MCF 10A (cell line): ENCODE measurements around the gene CFAP43. TPM values are rescaled to one million over a fixed set of nuclear protein-coding genes. Genes with fewer than 3 reads are reported as not detected.
A peak's percentile ranks its signal among the peaks of the same experiment; 100 is the strongest.

Experiments
- BruUV-seq: library from RNA; stranded (reverse); fragments of 400-500 nt; replicated peaks from 2 replicates; lab custom pipeline; 2021; lab: Mats Ljungman, UMichigan
- CTCF ChIA-PET: fragments of 300-600 bp; sonication (Branson Sonifier 250); formaldehyde crosslinking; extraction: SDS; loops from one replicate; lab custom pipeline; 2021; ENCODE audit warnings: antibody characterized with exemption, inconsistent platforms; lab: Yijun Ruan, JAX
- POLR2A ChIA-PET: fragments of 300-600, 350-650 bp; sonication (Branson Sonifier 250); formaldehyde crosslinking; extraction: SDS; loops from one replicate; lab custom pipeline; 2020; ENCODE audit warnings: antibody characterized with exemption, inconsistent platforms; lab: Yijun Ruan, JAX
- DNase-seq: peaks from one replicate; pipeline ENCODE4 v3.0.0-alpha.2; 2018; ENCODE audit not compliant: unreplicated experiment
- H3K27ac Mint-ChIP-seq: one replicate; pipeline ENCODE4 v1.8.0; 2022; ENCODE audit warnings: mild to moderate bottlenecking, low read depth, mixed read lengths; ENCODE audit not compliant: unreplicated experiment
- H3K27me3 Mint-ChIP-seq: one replicate; pipeline ENCODE4 v1.8.0; 2022; ENCODE audit warnings: mixed read lengths; ENCODE audit not compliant: insufficient read depth, unreplicated experiment
- H3K36me3 Mint-ChIP-seq: one replicate; pipeline ENCODE4 v1.8.0; 2022; ENCODE audit warnings: mild to moderate bottlenecking, moderate library complexity, mixed read lengths; ENCODE audit not compliant: insufficient read depth, unreplicated experiment
- H3K4me1 Mint-ChIP-seq: one replicate; pipeline ENCODE4 v1.8.0; 2022; ENCODE audit warnings: mixed read lengths; ENCODE audit not compliant: insufficient read depth, unreplicated experiment
- H3K4me3 Mint-ChIP-seq: one replicate; pipeline ENCODE4 v1.8.0; 2022; ENCODE audit warnings: mild to moderate bottlenecking, moderate library complexity, mixed read lengths; ENCODE audit not compliant: unreplicated experiment
- H3K9me3 Mint-ChIP-seq: one replicate; pipeline ENCODE4 v1.8.0; 2022; ENCODE audit warnings: mixed read lengths; ENCODE audit not compliant: unreplicated experiment
- intact Hi-C: fragments of 100-400 bp; cut with micrococcal nuclease; formaldehyde crosslinking; loops from 2 replicates; pipeline ENCODE4 v1.14.1; 2022
- total RNA-seq: library from RNA; stranded (reverse); gene quantifications from 2 replicates; pipeline ENCODE4 v1.2.3, GENCODE V29; 2022
- TF ChIP-seq, protein P1 (sequence below): fragments of 200-600 bp; IDR thresholded peaks from one replicate; pipeline ENCODE4 v1.8.0; 2022; ENCODE audit warnings: antibody characterized with exemption, mild to moderate bottlenecking; ENCODE audit not compliant: unreplicated experiment

CFAP43 gene
- total RNA-seq, 1 experiment from 2014 or later, result 0.42 TPM

DNA sequence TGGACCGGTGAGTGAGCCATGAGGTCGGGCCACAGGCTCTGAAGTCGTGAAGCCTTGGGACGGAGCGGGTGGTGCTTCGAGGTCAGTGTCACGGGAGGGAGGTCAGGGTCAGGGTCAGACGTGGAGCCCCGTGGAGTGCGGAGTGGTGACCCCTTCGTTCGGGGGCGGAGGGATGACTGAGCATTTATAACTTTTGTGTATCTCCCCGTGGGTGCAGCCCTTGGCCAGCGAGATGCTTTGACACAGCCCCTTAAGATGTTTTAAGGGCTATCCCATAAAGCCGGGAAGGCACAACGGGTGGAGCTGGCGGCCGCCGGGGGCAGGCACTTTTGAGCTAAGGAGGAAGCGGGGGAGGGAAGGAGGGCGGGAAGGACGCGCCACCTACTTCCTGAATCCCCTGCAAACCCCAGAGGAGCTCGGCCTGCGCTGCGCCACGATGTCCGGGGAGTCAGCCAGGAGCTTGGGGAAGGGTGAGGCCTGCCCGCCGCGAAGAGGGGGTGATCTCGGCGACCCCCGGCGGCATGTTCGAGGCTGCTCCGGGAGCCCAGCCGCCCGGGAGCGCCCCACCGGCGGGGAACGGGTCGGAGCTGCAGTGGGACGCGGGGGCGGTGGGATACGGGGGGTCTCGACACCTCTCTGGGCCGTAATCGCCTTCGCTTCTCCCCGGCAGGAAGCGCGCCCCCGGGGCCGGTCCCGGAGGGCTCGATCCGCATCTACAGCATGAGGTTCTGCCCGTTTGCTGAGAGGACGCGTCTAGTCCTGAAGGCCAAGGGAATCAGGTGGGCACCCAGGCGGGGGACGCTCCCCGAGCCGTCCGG lies 22.5 kb upstream of the CFAP43 start, which contains the start of gene GSTO1:
TSS of gene GSTO1 (plus strand) at position 400 of the 818 bp plus-strand sequence. CDS start at position 437, 37 bp downstream.
- H3K4me3 Mint-ChIP-seq, result peak within 1 kb of the TSS; percentile 80
- H3K36me3 Mint-ChIP-seq, result peaks cover 39% of the 10 kb centered on the region
- H3K4me1 Mint-ChIP-seq, result peaks cover 28% of the 10 kb centered on the region
- TF ChIP-seq, protein P1, sequence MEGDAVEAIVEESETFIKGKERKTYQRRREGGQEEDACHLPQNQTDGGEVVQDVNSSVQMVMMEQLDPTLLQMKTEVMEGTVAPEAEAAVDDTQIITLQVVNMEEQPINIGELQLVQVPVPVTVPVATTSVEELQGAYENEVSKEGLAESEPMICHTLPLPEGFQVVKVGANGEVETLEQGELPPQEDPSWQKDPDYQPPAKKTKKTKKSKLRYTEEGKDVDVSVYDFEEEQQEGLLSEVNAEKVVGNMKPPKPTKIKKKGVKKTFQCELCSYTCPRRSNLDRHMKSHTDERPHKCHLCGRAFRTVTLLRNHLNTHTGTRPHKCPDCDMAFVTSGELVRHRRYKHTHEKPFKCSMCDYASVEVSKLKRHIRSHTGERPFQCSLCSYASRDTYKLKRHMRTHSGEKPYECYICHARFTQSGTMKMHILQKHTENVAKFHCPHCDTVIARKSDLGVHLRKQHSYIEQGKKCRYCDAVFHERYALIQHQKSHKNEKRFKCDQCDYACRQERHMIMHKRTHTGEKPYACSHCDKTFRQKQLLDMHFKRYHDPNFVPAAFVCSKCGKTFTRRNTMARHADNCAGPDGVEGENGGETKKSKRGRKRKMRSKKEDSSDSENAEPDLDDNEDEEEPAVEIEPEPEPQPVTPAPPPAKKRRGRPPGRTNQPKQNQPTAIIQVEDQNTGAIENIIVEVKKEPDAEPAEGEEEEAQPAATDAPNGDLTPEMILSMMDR, result no peak
- peak; percentile 79 for DNase-seq
- ChIA-PET POLR2A (interaction anchor here (0.7 to 5.8 kb wide), 19 partner anchors 10 to 284 kb away, joined by 3 to 56 read pairs (median 4); partner anchors contain the start of genes CFAP43, CFAP58, COL17A1 and GSTO2), CTCF (interaction anchor here (0.7 to 14.7 kb wide), 8 partner anchors 18 to 586 kb away, joined by 3 to 139 read pairs (median 4); partner anchors contain the start of genes GSTO2 and SFR1)
- H3K27ac Mint-ChIP-seq, result peak within 1 kb of the TSS; percentile 85
- H3K9me3 Mint-ChIP-seq, result no peaks in the 10 kb centered on the region
- no peaks in the 10 kb centered on the region for H3K27me3 Mint-ChIP-seq
- BruUV-seq, result no TSS peak
- intact Hi-C loops, result no loop called here

DNA sequence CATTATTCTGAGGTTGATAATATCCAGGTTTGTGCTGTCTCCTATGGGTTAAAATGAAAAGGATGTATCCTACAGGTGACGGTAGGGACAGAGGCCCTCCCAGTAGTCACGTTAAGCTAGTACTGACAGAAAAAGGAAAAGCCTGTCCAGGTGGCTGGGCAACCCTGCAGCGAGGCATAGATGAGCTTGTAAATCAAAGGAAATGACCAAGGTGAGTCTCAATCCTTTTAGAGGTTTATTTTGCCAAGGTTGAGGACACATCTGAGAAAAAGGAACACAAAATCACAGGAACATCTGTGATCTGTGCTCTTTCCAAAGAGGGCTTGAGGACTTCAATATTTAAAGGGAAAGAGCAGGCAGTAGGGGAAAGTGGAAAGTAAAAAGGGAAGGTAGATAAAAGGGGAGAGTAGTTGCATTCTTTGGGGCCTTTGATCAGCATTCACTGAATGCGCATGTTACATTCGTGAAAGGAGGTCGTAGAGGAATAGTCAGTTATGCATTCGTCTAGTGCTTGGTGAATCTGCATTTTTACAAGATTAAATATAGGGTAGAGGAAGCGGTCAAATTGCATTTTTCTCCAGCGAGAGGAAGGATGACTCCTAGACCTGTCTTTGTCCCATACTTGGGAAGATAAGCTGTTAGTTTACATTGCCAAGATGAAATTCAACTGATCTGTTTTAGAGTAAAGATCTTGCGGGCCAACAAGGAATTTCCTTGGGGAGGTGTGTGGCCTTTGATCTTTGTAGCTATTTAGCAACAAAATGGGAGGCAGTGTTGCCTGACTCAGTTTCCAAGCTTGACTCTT lies 21.6 kb upstream of the CFAP43 start:
- ChIA-PET CTCF (interaction anchor here (0.7 to 14.7 kb wide), 5 partner anchors 19 to 585 kb away, joined by 3 to 139 read pairs (median 4); partner anchors contain the start of gene GSTO2), POLR2A (interaction anchor here (0.6 to 5.8 kb wide), 11 partner anchors 12 to 172 kb away, joined by 3 to 56 read pairs (median 25); partner anchors contain the start of genes CFAP43, GSTO2, ITPRIP and SFR1)
- Mint-ChIP-seq H3K4me3 (peak overlapping the region; percentile 80), H3K36me3 (peaks cover 30% of the 10 kb centered on the region), H3K9me3 (no peaks in the 10 kb centered on the region), H3K27me3 (no peaks in the 10 kb centered on the region), H3K4me1 (peaks cover 22% of the 10 kb centered on the region), H3K27ac (peak overlapping the region; percentile 85)
- BruUV-seq, result no TSS peak
- intact Hi-C loops, result no loop called here
- TF ChIP-seq, protein P1, result no peak
- DNase-seq, result no peak

DNA sequence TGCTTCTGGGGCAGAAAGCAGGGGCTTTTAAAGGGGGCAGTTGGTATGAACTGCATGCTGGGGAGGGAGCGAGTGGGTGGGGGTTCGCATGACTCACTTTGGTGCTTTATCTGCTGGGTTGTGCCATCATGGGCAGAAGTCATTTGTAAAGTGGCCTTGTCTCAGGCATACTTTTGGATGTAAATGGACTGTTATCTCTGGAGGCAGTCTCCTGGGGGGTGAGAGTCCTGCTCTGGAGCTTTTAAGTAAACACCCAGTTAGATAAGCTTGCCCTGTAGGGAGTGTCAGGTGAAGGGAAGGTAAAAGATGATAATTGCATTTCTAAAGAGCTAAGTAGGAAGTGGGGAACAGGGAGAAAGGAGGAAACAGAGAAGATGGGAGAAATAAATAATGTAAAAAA lies 20.9 kb upstream of the CFAP43 start:
- no TSS peak for BruUV-seq
- no peak overlapping the region for H3K27ac Mint-ChIP-seq
- CTCF ChIA-PET, result interaction anchor here (1.0 to 14.7 kb wide), 2 partner anchors 20 to 97 kb away, joined by 3 to 139 read pairs; partner anchors contain the start of gene GSTO2

More for the DNA sequence above, 20.9 kb upstream of the CFAP43 start:
- Mint-ChIP-seq H3K4me3 (peak overlapping the region; percentile 80), H3K27me3 (no peaks in the 10 kb centered on the region), H3K4me1 (peaks cover 19% of the 10 kb centered on the region), H3K36me3 (peaks cover 23% of the 10 kb centered on the region), H3K9me3 (no peaks in the 10 kb centered on the region)
- TF ChIP-seq, protein P1, result no peak
- no peak for DNase-seq
- POLR2A ChIA-PET, result interaction anchor here (3.8 to 5.8 kb wide), 5 partner anchors 16 to 172 kb away, joined by 27 to 56 read pairs (median 42); partner anchors contain the start of genes CFAP43, GSTO2 and SFR1
- intact Hi-C loops, result no loop called here
